G401.6 (cell line): ENCODE measurements around the gene ATF1.
"Not testable (repeated sequence)": the region's sequence is repeated elsewhere in the genome, so short reads cannot be mapped to it uniquely, and the experiment has no call there.

ENCODE experiments used
- FAIRE-seq: peaks from 2 replicates; lab custom pipeline; 2012; peaks lifted over from hg19 to GRCh38; lab: Jason Lieb, UNC

Gene ATF1

DNA sequence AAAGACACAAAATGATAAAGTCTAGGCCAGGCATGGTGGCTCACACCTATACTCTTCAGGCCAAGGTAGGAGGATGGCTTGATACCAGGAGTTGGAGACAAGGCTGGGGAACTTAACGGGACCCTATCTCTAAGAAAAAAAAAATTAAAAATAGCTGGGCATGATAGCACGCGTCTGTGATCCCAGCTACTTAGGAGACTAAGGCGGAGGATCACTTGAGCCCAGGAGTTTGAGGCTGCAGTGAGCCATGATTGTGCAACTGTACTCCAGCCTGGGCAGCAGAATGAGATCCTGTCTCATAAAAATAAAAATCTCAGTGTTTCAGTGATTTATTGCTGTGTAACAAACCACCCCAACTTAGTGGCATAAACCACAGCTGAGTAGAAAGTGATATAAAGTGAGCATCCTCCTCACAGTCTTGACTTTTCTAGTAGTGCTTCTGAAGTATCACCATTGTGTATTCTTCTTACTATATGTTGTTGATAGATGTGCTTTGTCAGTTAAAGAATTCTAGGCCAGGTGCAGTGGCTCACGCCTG lies 10.6 kb upstream of the ATF1 start:
- no peak for FAIRE-seq

DNA sequence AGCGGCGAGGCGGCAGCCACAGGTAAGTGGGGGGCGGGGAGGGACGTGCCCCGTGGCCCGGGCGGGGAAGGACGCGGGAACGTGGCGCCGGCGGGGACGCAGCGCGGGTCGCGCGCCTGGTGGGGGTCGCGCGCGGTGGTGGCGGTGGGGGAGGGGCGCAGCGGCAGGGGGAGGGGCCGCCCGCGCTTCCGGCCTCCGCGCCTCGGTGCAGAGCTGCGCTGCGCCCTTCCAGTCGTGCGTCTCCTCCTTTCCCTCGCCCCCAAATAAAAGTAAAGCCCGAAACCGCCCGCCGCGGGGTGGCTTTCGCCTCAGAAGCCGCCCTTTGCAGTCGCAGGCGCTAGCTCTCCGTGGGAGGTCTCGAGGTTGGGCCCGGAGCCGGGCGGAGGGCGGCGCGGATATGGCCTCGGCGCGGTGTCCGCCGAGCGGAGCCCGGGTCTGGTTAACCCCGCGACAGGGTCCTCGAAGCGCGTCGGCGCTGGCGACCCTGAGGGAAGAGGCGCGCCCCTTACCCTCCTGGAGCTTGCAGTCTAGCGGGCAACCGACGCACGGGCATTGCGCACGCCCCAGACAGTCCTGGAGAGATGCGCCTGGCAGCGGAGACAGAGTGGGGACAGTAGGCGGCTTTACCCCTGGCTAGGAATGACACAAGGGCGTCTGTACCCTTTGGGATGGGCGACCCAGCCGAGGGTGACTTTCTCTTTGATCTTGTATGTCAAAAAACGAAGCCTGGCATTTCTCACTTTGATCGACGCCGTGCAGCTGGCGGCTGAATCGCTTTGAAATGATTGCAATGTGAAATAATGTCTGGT lies 589 bp downstream of the ATF1 start:
- FAIRE-seq, result no peak

DNA sequence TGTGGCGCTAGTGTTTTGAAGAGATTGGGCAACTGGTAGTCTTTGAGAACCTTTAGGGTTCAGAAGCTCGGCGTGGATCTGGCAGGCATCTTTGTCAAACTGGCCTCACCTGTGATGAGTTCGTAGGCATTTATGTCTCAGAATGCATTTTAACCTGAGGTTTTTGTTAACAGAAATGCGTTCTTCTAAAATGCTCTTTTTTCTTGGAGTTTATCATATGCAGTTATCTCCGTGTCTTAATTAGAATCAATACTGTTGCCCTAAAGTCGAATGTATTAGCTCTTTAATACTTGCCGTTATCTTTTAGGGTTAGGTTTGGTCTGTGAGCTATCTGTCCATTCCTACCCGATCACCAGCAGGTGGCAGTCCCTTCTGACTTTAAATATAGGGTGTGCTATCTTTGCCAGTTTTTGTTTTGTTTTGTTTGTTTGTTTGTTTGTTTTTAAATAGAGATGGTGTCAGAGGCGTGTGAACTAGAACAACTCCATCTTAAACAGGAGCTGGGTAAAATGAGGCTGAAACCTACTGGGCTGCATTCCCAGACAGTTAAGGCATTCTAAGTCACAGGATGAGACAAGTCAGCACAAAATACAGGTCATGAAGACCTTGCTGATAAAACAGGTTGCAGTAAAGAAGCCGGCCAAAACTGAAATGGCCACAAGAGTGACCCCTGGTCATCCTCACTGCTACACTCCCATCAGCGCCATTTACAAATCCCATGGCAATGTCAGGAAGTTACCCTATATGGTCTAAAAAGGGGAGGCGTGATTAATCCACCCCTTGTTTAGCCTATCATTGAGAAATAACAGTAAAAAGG lies 1.4 kb downstream of the ATF1 start:
- peak; percentile 27 for FAIRE-seq

DNA sequence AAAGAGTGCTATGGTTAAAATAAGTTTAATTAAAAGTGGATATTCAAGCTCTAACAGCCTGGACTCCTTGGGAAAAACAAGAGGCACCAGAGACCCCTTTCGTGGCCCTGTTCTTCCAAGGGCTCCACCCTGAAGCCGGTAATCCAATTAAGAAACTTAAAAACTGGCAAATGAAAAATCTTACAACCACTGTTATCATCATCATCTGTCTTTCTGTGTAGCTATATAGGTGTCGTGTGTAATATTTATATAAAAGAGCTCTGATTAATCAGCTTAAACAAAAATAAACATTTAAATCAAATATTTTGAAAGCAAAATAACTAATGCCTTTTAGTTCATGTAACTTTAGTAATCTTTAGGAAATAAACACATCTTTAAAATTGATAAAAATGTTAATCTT lies 4.5 kb downstream of the ATF1 start:
- FAIRE-seq, result no peak

DNA sequence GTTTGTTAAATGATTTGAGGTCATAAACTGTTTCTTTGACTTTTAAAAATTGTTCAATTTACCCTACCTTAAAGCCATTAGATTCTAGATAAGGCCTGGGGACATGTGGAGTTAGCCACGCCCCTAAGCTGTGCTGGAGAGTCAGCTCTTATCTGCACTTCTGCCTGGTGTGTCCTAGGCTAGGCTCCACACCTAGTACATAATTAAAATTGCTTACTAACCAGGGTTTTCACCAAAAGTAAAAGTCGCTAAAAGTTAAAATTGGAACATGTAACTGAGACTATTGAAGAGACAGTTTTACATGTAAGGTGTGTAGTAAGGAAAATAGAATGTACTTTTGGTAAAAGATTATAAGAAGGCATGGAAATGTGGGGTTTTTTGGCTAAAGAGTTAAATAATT lies 4.9 kb downstream of the ATF1 start:
- not testable (repeated sequence) for FAIRE-seq

DNA sequence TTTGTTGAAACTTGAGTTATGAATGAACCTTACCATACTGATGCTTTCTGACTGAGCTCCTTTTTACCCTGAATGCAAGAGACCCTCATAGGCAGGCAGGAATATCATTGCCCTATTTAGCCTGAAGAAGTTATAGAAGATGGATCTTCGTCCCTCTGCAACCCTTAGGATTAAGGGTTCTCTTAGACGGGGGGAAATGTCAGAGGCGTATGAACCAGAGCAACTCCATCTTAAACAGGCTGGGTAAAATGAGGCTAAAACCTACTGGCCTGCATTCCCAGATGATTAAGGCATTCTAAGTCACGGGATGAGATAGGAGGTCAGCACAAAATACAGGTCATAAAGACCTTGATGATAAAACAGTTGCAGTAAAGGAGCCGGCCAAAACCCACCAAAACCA lies 7.5 kb downstream of the ATF1 start:
- no peak for FAIRE-seq

DNA sequence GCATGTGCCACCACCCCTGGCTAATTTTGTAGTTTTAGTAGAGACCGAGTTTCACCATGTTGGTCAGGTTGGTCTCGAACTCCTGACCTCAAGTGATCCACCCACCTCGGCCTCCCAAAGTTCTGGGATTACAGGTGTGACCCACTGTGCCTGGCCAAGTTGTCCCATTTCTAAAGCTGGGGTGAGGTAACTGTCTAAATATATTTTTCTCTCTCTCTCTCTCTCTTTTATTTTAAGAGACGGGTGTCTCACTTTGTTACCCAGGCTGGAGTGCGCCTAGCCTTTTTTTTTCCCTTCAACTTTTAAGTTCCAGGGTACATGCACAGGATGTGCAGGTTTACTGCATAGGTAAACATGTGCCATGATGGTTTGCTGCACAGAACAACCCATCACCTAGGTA lies 8.6 kb downstream of the ATF1 start:
- no peak for FAIRE-seq

DNA sequence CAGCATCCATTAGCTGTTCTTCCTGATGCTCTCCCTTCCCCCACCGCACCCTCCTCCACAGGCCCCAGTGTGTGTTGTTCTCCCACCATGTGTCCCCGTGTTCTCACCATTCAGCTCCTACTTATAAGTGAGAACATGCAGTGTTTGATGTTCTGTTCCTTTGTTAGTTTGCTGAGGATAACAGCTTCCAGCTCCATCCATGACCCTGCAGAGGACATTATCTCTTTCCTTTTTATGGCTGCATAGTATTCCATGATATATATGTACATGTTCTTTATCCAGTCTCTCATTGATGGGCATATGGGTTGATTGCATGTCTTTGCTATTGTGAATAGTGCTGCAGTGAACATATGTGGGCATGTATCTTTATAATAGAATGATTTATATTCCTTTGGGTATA lies 9.0 kb downstream of the ATF1 start:
- no peak for FAIRE-seq

DNA sequence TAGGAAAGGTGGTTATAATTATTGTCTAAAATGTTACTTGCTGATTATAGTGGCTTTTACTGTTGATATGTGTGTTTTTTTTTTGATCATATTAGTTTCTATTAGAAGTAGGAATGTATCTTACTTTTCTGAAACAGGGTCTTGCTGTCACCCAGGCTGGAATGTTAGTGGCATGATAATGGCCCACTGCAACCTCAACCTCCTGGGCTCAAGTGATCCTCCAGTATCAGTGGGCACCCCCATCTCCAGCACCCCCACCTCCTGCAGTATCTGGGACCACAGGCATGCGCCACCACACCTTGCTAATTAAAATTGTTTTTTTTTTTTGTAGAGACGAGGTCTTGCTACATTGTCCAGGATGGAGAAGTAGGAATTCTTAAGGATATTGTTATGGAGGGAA lies 11.3 kb downstream of the ATF1 start:
- no peak for FAIRE-seq

DNA sequence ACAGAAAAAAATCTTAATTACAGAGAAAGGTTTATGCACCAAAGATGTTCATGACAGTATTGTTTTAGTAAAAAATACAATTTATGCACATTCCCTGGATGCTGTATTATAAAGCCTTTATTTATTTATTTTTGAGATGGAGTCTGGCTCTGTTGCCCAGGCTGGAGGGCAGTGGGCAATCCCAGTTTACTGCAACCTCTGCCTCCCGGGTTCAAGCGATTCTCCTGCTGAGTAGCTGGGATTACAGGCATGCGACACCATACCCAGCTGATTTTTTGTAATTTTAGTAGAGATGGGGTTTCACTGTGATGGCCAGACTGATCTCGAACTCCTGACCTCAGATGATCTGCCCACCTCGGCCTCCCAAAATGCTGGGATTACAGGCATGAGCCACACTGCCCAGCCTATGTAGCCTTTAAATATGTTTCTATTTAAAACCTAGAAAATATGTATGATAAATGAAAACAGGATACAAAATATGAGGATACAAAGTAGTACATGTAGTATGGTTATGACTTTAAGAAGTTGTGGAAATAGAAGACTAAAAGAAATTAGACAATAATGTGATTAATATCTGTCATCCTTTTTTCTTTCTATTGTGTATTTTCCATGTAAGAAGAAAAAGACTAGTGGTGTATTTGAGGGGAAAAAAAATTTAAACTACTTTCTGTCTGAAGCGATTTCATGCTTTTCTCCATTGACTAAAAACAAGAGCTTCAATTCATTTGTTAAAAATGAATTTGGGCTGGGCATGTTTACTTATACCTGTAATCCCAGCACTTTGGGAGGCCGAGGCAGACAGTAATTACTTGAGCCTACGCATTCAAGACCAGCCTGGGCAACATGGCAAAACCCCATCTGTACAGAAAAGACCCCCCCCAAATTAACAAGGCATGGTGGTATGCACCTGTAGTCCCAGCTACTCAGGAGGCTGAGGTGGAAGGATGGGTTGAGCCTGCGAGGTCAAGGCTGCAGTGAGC lies 13.1 kb downstream of the ATF1 start:
- no peak for FAIRE-seq

DNA sequence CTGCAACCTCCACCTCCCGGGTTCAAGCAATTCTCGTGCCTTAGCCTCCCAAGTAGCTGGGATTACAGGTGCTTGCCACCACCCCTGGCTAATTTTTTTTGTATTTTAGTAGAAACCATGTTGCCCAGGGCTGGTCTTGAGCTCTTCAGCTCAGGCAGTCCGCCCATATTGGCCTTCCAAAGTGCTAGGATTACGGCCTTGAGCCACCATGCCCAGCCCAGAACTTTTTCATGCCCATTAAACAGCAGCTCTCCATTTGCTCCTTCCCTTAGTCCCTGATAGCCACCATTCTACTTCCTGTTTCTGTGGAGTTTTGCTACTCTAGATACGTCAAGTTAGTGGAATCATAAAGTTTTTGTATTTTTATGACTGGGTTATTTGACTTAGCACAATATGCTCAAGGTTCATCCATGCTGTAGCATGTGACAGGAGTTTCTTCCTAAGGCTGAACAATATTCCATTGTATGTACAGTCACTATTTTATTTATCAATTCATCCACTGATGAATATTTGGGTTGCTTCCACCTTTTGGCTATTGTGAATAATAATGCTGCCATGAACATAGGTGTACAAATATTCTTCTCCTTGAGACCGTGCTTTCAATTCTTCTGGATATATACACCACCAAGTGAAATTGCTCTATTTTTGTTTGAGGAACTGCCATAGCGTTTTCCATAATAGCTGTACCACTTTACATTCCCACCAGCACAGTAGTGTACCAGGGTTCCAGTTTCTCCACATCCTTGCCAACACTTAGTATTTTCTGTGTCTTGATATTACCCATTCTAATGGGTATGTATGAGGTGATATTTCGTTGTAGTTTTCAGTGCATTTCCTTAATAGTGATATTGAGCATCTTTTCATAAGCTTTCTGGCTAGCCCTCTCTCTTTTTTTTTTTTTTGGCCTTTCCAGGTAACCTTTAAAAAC lies 15.0 kb downstream of the ATF1 start:
- no peak for FAIRE-seq

DNA sequence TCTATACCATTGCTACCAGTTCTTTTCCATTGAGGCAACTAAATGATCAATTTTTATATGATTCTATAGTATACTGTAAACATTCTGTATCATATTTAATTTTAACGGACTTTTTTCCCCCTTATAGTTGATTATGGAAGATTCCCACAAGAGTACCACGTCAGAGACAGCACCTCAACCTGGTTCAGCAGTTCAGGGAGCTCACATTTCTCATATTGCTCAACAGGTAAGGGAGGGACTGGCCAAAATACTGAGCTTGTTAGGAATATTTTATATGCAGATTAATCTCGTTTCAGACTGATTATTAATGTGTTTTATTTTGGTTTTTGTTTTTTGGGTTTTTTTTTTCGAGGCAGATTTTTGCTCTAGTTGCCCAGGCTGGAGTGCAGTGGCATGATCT lies 16.1 kb downstream of the ATF1 start:
- FAIRE-seq, result no peak

DNA sequence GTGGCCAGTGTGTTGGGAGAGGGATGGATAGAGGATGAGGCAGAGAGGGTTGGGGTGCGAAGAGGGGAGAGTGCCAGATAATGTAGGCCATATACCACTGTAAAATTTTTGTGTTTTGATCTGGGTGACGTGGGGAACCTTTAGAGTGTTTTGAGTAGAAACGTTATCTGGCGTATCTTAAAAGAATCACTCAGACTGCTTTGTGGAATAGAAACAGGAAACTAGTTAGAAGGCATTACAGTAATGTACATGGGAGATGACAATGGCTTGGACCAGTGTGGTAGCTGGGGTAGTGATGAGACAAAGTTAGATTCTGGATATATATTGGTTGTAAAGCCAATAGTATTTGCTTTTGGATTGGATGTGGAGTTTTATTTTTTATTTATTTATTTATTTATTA lies 20.6 kb downstream of the ATF1 start:
- no peak for FAIRE-seq

DNA sequence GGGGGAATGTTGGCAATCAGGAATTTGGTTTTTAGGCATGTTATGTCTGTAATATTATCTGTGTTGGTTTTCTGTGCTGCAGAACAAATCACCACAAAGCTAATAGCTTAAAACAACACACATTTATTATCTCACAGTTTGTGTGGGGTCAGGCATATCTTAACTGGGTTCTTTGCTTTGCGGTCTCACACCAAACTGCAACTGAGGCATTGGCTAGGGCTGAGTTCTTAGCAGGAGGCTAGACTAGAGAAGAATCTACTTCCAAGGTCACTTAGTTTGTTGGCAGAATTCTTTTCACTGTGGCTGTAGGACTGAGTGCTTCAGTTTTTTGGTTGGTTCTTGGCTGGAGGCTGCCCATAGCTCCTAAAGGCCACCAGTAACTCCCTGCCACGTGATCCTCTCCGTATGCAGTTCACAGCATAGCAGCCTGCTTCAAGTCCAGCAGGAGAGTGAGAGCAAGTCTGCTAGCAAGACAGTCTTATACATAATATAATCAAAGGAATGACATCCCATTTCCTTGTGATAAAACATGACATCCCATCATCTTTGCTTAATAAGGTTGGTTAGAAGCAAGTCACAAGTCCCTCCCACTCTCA lies 21.6 kb downstream of the ATF1 start:
- FAIRE-seq, result no peak

DNA sequence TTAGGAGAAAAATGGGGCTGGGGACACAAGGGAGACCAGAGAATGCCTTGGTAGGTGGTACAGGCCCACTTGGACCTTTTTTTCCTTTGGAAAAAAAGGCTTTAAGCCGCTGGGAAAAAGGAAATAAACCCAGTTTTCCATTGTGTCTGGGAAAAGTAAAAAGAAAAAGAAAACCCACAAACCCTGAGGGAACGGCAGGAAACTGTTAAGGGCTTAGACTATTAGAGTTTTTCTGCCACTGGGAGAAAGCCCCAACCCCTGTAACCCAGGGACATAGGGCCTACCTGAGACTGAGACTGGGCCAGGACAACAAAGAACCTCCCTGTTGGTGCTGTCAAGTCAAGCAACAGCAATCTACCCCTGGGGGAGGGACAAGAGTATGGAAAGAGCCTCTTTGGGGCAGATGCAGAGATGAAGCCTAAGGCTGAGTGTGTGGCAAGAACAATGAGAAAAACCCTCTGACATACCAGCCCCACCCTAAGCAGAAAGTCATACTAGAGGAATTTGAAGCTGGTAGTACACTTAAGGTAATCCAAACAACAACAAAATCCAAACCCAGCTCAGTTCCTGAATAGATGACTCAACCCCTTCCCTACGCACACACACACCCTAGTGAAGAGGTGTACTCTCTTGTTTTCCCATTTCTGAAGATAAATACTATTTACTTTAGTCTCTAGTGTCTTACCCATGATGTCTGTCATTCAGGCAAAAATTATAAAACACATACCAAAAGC lies 22.8 kb downstream of the ATF1 start:
- FAIRE-seq, result no peak

DNA sequence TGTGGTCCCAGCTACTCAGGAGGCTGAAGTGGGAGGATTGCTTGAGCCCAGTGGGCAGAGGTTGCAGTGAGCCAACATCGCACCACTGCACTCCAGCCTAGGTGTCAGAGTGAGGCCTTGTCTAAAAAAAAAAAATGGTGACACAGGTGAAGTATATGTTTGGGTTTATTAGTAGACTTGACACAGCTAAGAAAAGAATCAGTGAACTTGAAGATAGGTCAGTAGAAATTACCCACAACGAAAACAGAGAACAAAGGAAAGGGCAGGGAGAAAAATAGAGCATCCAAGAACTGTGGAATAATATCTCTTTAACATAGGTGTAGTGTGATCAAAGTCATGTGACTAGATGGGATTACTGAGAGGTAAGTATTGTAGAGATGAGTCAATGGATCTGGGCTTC lies 23.7 kb downstream of the ATF1 start:
- no peak for FAIRE-seq

DNA sequence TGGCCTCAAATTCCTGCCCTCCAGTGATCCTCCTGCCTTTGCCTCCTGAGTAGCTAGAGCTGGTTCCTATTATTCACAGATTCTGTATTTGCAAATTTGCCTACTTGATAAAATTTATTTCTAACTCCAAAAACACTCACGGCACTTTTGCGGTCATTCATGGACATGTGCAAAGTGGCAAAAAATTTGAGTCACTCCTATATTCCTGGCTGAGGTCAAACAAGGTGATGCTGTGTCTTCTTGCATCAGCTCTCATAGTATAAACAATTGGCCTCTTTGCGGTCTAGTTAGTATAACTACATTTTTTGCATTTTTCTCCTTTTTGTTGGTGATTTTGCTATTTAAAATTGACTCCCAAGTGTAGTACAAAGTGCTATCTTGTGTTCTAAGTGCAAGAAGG lies 24.7 kb downstream of the ATF1 start:
- no peak for FAIRE-seq

DNA sequence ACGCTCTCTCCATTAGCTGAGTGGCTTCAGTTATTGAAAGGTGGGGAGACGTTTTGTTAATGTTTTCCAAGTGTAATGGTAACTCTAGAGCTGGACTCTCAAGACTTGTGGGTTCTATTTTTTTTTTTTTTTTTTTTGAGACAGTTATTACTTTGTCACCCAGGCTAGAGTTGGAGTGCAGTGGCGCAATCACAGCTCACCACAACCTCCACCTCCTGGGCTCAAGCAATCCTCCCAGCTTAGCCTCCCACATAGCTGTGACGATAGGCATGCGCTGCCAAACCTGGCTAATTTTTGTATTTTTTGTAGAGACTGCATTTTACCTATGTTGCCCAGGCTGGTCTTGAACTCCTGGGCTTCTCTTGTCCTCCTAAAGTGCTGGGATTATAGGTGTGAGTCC lies 26.2 kb downstream of the ATF1 start:
- no peak for FAIRE-seq

DNA sequence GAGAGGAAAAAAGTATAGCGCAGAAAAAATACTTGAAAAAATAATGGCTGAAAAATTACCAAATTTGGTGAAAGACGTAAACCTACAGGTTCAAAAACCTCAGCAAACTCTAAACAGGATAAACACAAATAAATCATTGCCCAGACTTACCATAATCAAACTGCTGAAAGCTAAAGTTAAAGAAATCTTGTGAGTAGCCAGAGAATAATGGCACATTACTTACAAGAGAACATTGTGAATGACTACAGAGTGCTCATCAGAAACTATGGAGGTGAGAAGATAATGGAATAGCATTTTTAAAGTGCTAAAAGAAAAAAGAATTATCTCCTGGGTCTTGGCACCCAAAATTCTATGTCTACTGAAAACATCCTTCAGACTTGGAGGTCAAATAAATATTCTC lies 36.0 kb downstream of the ATF1 start:
- no peak for FAIRE-seq

DNA sequence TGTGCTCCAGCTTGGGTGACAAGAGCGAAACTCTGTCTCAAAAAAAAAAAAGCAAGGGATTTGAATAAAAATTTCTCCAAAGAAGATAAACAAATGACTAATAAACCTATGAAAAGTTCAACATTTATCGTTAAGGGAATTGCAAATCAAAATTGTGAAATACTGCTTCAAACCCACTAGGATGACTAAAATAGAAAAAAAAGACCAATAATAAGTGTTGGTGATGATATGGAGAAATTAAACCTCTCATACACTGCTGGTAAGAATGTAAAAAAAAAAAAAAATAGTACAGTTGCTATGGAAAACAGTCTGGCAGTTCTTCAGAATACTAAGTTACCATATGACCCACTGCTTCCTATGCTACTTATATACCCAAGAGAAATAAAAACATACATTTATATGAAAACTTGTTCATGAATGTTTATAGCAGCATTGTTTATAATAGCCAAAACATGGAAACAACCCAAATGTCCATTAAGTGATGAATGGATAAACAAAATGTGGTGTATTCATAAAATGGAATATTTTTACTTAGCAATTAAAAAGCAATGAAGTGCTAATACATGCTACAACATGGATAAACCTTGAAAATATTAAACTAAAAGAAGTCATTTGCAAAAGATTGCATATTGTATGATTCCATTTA lies 39.5 kb downstream of the ATF1 start:
- FAIRE-seq, result no peak
